M059J (cell line): Measurements from ENCODE around the gene C17orf113. TPM values are rescaled to one million over a fixed set of nuclear protein-coding genes. Genes with fewer than 3 reads are reported as not detected.
"Not testable (repeated sequence)": the region's sequence is repeated elsewhere in the genome, so short reads cannot be mapped to it uniquely, and the experiment has no call there.

ENCODE experiments used
- DNase-seq: peaks from one replicate; pipeline ENCODE4 v3.0.0-alpha.2; 2012; ENCODE audit warnings: low read depth
- total RNA-seq: library from RNA; depleted of rRNA; stranded (reverse); fragments of >200 nt; shearing (Covaris generic); gene quantifications from 2 replicates; pipeline ENCODE4 v1.2.3, GENCODE V29; 2014

Gene C17orf113
- total RNA-seq, 1 experiment from 2014 or later = 0.44 TPM

- DNase-seq = peak; percentile 87
These were observed 33.2 kb downstream of the C17orf113 start, which contains the start of gene DNAJC7 for GRCh38 chr17:42016941-42017865. Gene DNAJC7, minus strand, starts transcription at chr17:42017439. Its CDS starts 23 bp downstream, at chr17:42017416.

GRCh38 chr17:42016411-42016831 lies 34.0 kb downstream of the C17orf113 start:
- no peak for DNase-seq

GRCh38 chr17:42013740-42014139 lies 36.7 kb downstream of the C17orf113 start:
- DNase-seq = not testable (repeated sequence)

GRCh38 chr17:42012363-42012762 lies 38.0 kb downstream of the C17orf113 start:
- DNase-seq = not testable (repeated sequence)

GRCh38 chr17:42010898-42011516 lies 39.4 kb downstream of the C17orf113 start:
- DNase-seq = peak; percentile 42

GRCh38 chr17:42010266-42010680 lies 40.1 kb downstream of the C17orf113 start:
- DNase-seq = peak; percentile 40

- DNase-seq = no peak
These were observed 41.2 kb downstream of the C17orf113 start for GRCh38 chr17:42009170-42009569.

- DNase-seq = no peak
These were observed 45.2 kb downstream of the C17orf113 start for GRCh38 chr17:42005166-42005565.

GRCh38 chr17:42002792-42003301 lies 47.6 kb downstream of the C17orf113 start:
- DNase-seq = peak; percentile 53

DNA sequence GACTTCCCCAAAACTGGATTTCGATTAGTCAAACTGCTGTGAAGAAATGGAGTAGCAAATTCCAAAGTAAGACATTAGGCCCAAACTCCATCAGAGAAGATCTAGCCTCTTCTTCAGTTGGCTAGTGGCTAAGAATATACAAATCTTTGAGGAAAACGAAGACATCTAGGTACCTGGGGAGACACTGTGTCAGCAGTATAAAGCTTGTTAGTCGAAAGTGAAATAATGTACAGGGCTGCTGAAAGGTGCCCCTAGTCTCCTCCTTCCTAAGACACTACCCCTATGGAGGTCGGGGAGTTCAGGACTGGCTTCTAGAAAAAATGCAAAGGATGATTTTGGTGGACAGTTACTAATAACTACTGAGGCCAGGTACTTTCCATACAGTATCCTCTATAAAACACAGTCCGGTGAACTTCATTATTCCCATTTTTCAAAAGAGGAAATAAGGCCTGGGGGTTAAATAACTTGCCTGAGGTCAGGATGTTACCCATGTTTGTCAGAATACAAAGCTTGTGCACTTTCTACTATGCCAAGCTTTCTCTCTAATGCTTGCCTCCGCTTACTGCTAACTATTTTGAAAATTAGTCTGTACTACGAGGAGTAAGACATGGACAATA lies 48.1 kb downstream of the C17orf113 start:
- no peak for DNase-seq

- no peak for DNase-seq
These were observed 48.7 kb downstream of the C17orf113 start for GRCh38 chr17:42001729-42002128.

DNA sequence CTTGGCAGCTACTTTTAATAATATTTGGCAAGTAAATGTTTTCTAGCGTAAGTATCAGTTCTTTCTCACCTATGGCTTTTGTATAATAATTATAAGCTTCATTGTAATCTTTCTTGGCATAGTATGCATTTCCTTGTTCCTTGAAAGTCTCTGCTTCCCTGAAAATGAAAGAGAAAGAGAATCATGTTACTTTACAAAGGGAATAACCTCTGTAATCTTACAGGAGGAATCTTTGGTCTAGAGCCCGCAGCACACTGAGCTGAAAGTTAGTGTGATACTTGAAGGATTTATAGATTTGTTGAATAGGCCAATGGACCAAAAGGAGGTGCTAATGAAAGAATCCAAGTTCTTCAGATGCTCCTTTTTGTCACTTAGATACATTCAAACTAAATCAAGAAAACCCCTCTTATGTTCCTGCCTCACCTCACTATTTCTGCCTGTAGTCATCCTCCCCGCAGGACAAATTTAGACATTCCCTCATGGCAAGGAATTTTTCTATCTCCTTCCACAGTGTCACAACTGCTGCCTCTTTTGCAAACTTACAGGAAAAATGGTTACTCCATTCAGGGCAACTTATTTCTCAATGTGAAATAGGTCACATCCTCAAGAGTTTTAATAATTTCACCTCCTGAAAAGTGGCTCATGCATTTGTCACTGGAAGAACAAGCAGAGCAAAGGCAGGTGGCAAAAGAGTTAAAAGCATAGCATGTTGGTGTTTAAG lies 49.8 kb downstream of the C17orf113 start:
- DNase-seq = no peak

DNA sequence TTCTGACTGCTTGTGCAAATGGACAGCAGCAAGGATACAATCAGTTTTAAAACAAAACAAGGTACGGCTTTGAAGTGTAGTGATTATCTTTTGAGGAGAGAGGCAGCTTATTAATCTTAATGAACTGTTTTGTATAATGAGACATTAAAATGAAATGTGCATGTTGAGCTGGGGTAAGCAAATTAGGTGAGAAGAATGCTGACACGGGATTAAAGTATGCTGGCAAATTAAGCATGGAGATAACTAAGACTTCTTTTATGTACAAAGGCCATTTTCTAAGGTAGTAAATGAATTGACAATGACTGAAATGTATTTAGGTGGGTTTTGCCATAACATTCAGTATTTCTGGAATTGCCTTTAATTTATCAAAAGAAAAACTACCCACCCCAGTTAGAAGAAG lies 51.9 kb downstream of the C17orf113 start:
- no peak for DNase-seq

- no peak for DNase-seq
These were observed 53.6 kb downstream of the C17orf113 start for GRCh38 chr17:41996855-41997164.

DNA sequence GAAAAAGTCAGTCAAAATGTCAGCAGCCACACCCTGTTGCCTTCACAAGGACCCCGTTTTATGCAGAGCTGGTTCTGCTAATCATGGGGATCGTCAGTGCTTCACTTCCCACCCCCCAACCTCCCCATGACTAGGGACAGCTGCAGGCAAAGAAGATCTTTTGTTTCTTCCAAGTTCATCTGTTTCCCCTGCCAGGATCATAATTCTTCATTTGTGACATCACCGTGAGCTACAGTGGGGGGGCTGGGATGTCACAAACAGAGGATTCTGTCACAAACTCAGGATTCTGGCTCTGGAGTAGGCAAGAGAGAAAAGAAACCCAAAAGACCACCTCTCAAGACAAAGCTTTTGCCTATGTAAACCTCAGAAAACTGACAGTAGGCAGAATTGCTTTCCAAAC lies 57.8 kb downstream of the C17orf113 start:
- no peak for DNase-seq

GRCh38 chr17:41989702-41990419 lies 60.5 kb downstream of the C17orf113 start:
- DNase-seq = no peak

DNA sequence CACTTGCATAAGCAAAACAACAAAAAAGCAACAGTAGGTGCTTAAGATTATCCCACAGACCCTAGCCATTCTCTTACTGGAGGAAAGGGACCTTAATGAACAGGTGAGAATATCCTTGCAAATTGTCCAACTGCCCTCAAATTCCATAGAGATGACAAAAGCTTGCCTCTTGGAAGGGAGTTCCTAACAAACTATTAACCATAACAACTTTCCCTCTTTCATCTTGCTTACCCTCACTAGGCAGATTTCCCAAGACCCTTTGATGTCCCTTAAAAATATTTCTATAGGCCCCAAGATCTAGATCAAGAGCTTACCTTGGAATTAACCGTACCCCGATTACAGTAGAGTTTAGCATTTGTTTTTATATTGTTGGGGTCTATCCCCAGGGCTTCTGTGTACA lies 62.0 kb downstream of the C17orf113 start:
- DNase-seq = no peak
